ENCODE data around the gene MMP26.
"Not testable (repeated sequence)": the region's sequence is repeated elsewhere in the genome, so short reads cannot be mapped to it uniquely, and the experiment has no call there.

Gene MMP26

DNA sequence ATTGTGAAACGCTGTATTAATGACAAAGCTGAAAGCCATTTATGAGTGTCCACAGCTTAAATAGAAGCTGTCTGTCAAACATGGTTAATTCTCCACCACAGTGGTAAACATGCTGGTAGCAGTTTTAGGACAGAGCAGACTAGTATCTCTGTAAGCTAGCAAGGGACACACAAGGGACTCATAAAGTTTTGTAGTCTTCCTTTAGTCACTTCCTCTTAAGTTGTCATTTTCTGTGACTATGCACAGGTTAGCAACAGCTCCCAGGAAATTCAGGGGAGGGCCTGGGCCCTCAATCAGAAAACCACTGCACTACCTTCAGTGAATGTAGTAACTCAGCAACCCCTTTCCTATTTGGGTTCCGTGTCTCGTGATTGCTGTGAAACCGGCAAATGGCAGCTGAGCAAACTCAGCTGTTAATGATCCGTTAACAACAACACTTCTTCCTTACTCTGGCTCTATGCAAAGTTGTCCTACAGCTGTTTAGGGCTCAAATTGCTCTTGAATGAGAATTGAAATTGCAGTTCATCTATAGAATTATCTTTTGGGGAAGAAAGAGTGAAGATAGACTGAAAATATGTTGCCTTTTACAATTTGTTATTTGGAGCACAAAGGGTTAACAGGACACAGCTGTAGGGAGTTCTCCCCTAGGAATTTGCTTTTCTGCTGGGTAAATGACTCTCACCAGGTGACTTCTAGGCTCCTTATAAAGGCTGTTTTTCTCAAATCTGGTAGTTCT is at the start of gene MMP26:
TSS of gene MMP26 (plus strand) at position 731 of the 736 bp plus-strand sequence.
- no peak for DNase-seq

DNA sequence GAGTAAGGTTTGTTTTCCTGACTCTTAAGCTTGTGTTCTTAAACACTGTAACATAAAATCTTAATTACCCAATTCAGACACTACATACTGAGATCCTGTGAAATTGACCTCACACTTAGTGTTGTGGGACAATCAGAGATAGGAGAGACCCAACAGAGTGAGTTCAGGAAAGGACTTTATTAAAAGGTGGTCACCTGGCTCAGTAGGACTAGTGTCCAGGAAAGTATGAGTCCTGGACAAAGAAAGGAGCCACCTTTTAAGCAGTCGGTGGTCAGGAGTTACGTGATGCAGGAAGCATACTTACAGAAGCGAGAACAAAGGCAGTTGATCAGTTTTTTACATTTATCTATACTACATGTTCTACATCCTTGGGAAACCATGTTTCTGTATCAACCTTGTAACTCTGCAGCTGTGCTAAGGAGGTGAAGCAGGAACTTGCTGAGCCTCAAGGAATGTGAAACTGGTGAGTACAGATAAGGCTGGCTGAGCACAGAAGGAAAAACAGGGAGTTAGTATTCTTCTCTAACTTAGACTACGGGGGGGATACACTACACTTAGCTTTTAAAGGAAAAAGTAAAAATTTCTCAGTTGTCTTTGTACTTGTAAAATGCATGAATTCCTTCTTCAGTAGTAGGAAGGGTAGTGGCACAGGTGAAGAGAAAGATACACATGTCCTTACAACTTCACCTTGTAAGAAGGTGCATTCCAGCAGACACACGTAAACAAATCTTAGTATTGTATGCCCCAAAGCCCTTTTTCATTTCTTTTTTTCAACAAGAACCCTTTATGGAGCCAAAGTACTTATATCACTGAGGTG is 45.7 kb upstream of the MMP26 start:
- DNase-seq = no peak

DNA sequence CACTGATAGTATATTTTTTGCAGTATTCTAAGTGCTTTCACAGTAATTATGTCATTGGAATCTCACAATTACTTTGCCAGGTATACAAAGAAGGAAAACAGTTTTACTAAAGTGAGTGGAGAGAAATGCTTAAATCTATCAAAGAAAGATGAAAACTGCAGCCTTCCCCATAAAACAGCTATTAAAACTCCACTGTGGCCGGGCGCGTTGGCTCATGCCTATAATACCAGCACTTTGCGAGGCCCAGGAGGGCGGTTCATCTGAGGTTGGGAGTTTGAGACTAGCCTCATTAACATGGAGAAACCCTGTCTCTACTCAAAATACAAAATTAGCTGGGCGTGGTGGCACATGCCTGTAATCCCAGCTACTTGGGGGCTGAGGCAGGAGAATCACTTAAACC is 41.7 kb upstream of the MMP26 start:
- DNase-seq = no peak

GRCh38 chr11:4664183-4664582 is 40.4 kb upstream of the MMP26 start:
- DNase-seq = no peak

DNA sequence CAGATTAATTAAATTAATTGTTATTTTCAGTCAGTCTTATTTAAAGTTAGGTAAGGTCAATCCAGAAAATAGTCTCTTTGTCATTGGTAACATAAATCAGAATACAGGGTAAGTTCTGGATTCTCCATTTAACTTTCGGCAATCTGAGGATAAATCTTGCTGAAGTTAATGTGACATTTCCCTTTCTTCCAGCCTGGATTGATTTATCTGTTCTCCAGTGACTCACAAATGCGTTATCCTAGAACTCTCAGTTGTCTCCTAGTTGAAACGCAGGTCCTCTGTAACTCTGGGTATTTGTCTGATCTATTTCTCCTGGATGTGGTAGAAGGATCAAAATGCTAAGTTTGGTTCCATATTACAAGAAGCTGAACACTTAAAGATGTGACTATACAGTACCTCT is 39.8 kb upstream of the MMP26 start:
- no peak for DNase-seq

- DNase-seq = no peak
These were observed 39.2 kb upstream of the MMP26 start for GRCh38 chr11:4665424-4665823.

GRCh38 chr11:4671741-4672140 is 32.8 kb upstream of the MMP26 start:
- DNase-seq = no peak

GRCh38 chr11:4672470-4672869 is 32.1 kb upstream of the MMP26 start:
- DNase-seq = no peak

GRCh38 chr11:4673781-4674180 is 30.8 kb upstream of the MMP26 start:
- DNase-seq = no peak

DNA sequence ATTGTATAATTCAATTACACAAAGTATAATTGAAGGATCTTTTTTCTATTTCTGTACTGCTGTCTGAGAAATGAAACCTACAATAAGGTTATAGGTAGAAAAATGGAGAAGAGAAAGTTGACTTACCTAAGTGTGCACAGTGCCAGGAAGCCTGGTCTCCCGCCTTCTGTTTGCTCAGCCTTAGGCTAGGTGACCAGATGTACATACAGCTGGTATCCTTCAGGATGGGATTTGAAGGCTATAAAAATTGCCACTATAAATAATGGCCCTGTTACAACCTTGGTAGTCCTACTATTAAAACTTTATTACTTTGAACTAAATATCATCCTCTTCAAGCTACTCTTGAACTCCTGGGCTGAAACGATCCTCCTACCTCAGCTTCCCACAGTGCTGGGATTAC is 26.6 kb upstream of the MMP26 start:
- no peak for DNase-seq

DNA sequence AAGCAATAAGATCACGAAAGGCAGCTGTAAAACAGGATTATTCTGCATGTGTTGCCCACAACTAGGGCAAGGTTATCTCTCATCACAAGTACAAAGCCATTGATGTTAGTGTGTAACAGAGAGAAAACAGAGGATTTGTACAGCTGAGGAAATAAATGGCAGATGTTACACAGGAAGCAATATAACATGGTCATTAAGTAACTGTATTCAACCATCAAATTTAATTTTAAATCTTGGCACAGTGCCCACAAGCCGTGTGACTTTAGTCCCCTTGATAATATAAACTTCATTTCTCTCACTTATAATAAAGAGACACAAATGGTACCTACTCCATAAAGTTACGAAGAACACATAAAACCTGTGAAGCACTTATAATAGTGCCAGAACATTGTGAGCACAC is 24.2 kb upstream of the MMP26 start:
- no peak for DNase-seq

- no peak for DNase-seq
These were observed 21.8 kb upstream of the MMP26 start for GRCh38 chr11:4682623-4683419.

DNA sequence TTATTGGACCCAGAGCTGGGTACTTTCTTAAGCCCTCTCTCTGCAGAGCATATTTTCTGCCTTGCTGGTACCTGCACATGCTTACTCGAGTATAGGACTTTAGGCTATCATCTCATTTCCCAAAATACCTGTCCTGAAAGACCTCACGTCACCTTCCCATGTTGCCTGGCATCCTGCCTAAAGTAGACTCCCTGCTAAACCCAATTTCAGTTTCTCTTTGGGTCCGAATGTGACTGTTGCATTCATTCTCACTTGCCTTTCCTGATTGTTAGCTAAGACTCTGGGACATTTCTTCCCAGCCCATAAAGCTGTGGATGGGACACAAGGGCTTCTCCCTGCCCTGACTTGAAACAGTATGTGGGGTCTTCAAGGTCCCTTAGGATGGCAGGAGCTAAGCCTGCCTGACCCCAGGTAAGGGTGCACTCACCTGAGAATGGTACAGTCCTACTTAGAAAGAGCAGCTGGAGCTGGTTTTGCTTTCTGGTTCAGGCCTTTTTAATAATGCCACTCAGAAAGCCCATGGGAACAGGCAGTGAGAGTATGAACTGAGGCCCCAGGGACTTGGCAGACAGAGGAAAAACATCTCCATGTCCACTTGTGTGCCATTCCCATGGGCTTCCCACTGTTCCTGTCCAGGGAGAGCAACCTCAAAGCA is 19.8 kb upstream of the MMP26 start:
- DNase-seq = no peak

DNA sequence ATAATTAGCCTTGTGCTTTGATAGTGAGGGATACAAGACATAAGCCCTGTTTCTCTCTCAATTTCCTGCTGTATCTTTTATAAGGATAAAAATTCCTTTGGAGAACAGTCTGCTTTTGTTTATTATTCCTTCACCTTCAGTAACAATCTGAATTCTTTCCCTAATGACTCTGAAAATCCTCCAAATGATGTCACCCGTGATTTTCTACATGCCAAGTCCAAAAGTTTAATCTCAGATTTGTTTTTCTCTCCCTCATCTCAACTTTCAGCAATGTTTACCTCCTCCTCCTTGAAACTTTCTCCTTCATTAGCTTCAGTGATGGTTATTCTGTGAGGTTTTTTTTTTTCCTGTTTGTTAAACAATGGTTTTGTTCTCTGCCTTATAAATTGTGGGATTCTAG is 9.1 kb upstream of the MMP26 start:
- DNase-seq = no peak

DNA sequence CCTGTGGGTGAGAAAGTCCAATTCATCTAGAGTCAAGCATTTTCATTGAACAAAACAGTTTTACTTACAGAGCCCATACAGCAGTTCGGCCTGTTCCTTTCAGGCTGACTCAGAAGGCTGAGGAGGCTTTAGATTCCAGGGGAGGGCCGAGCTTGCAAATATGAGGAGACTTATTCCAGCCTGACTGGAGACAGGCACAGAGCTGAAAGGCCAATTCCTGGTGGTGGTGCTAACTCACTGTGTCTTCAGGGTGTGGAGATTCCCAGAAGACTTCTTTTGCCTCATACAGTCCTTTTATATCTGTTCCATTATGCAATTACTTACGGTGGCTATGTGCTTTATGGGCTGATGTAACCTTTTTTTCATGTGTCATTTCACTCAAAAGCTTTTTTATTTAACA is 7.0 kb upstream of the MMP26 start, which contains the start of gene OR51E2:
TSS of gene OR51E2 (minus strand) at position 269 of the 400 bp plus-strand sequence. CDS start 15,142 bp downstream, outside the sequence.
- no peak for DNase-seq

DNA sequence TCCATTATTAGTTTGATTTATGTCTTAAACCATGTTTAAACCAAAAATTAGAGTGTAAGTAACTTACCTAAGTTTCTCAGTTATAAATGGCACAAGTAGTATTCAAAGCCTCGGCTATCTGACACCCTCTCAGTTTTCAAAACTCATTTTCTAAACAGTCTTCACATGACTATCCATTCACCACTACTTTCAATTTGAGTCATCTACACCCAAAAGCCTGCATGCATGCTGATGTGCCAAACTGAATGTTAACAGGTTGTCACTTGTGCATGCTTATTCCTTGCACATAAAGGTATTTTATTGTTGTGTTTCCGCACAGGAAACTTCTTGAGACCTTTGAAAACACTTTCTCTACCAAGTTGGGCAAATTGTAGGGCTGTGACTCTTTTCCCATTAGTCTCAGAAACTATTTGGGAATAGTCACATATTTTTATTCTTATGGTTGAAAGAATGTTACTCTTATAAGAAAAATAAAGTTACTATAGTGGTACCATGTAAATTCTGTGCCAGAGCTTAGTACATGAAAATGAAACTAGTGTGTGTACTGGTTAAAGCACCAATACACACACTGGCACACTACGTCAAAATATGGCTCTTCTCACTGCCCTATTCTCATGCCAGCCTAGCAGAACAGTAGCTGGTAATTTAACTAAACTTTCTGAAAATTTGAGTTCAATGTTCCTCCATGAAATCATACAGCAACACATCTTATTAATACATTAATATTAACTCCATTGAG is 4.7 kb upstream of the MMP26 start:
- no peak for DNase-seq

DNA sequence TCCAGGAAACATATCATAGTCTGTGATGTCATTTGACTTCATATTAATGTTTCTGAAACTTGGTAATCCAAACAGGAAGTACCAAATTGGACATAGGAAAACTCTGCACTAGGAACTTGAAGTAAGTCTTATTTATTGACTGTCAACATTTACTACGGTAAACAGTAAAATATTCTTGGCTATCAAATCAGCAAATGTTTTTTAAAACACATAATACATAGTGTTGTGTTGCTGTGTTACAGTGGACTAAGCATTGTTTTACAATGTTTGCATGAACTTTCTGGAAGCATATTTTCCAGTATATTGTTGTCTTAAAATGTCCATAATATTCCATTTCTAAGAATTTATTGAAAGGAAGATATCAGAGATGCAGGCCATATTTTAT is 4.2 kb upstream of the MMP26 start:
- no peak for DNase-seq

- DNase-seq = no peak
These were observed 278 bp downstream of the MMP26 start for GRCh38 chr11:4704790-4705334.

DNA sequence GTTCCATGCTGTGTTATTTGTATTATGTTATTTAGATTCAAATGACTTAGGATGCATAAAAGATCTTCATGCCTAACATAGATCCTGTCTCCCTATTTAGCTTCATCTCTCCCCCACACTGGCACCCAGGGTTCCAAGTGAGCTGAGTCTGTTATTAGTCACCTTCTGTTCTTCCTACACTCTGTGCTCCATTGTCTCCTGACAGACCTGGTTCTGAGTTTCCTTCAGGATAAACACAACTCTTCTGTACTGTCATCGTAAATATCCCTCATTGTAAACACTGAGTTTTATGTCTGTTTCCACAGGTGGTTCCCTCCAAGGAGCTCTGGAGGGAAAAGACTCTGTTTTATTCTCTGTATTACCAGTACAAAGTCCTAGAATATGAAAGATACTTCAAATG is 8.7 kb downstream of the MMP26 start:
- no peak for DNase-seq

GRCh38 chr11:4714300-4714699 is 9.7 kb downstream of the MMP26 start:
- no peak for DNase-seq

DNA sequence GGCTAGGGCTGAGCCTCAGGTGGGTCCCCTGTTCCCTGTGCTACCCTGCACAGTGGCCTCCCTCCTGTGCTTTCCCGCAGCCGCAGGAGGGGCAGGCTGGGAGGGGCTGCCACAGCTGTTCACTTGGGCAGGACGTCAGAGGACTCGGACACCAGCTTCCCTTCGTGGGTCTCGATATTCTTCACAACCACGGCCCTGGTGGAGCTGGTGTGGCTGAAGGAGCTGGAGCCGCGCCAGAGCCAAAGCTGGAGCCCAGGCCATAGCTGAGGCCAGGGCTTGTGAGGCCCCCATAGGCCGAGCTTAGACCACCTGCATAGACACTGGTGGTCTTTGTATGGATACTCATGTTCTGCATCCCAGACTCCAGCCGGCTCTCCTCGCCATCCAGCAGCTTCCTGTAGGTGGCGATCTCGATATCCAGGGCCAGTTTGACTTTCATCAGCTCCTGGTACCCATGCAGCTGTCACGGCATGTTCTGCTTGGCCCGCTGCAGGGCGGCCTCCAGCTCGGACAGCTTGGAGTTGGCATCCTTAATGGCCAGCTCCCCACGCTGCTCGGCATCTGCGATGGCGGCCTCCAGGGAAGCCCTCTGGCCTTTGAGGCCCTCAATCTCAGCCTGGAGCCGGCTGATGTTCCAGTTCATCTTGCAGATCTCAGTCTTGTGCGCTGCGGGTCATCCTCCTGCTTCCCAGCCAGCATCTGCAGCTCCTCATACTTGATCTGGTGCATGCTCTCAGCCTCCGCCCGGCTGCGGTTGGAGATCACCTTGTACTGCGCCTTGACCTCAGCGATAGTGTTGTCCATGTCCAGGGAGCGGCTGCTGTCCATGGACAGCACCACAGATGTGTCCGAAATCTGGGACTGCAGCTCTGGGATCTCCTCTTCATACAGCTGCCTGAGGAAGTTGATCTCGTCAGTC is 18.3 kb downstream of the MMP26 start:
- not testable (repeated sequence) for DNase-seq
